ENCODE results near the gene HIP1R.
"Not testable (repeated sequence)": the region's sequence is repeated elsewhere in the genome, so short reads cannot be mapped to it uniquely, and the experiment has no call there.

Gene HIP1R

GRCh38 chr12:122888232-122888752 lies 53.0 kb downstream of the HIP1R start:
- Histone ChIP-seq H3K36me3 (ENCODE audit: control insufficient read depth, insufficient read depth, low read length) (no peaks in the 10 kb centered on the region), H3K4me1 (peaks cover 30% of the 10 kb centered on the region), H3K27me3 (ENCODE audit: control insufficient read depth, insufficient read depth, low read length) (no peaks in the 10 kb centered on the region), H3K79me2 (peaks cover 47% of the 10 kb centered on the region), H2AFZ (peak overlapping the region; percentile 24), H3K9ac (no peak overlapping the region), H3K27ac (peak overlapping the region; percentile 97), H3K9me3 (ENCODE audit: control insufficient read depth, low read length) (no peaks in the 10 kb centered on the region), H3K4me2 (ENCODE audit: low read length) (peak overlapping the region; percentile 64), H3K4me3 (ENCODE audit: low read depth, low read length) (peak overlapping the region; percentile 38)
- no peak for TF ChIP-seq CTCF (IDR thresholded peaks at IDR 0.05)

- H3K4me2 ChIP-seq (ENCODE audit: low read length), result no peak overlapping the region
- H3K9me3 ChIP-seq (ENCODE audit: control insufficient read depth, low read length), result no peaks in the 10 kb centered on the region
- H3K27ac ChIP-seq, result peak overlapping the region; percentile 6
- H2AFZ ChIP-seq, result no peak overlapping the region
- no peak for TF ChIP-seq CTCF (IDR thresholded peaks at IDR 0.05)
- no peak overlapping the region for H3K4me3 ChIP-seq (ENCODE audit: low read depth, low read length)
- H3K4me1 ChIP-seq, result peaks cover 45% of the 10 kb centered on the region
- H3K27me3 ChIP-seq (ENCODE audit: control insufficient read depth, insufficient read depth, low read length), result no peaks in the 10 kb centered on the region
- H3K9ac ChIP-seq, result no peak overlapping the region
- no peaks in the 10 kb centered on the region for H3K36me3 ChIP-seq (ENCODE audit: control insufficient read depth, insufficient read depth, low read length)
- H3K79me2 ChIP-seq, result peaks cover 41% of the 10 kb centered on the region
These were observed 54.7 kb downstream of the HIP1R start for GRCh38 chr12:122889761-122890520.

- Histone ChIP-seq H3K27me3 (ENCODE audit: control insufficient read depth, insufficient read depth, low read length) (no peaks in the 10 kb centered on the region), H3K9me3 (ENCODE audit: control insufficient read depth, low read length) (no peaks in the 10 kb centered on the region), H3K79me2 (peaks cover 43% of the 10 kb centered on the region), H3K9ac (no peak overlapping the region), H3K4me1 (peaks cover 49% of the 10 kb centered on the region), H3K4me2 (ENCODE audit: low read length) (peak overlapping the region; percentile 39), H3K4me3 (ENCODE audit: low read depth, low read length) (peak overlapping the region; percentile 6), H3K27ac (peak overlapping the region; percentile 78), H3K36me3 (ENCODE audit: control insufficient read depth, insufficient read depth, low read length) (no peaks in the 10 kb centered on the region), H2AFZ (peak overlapping the region; percentile 8)
- TF ChIP-seq CTCF (IDR thresholded peaks at IDR 0.05), result no peak
These were observed 56.6 kb downstream of the HIP1R start for GRCh38 chr12:122891661-122892525.

GRCh38 chr12:122892724-122893123 lies 57.5 kb downstream of the HIP1R start:
- Histone ChIP-seq H3K79me2 (peaks cover 35% of the 10 kb centered on the region), H3K27ac (peak overlapping the region; percentile 78), H3K4me1 (peaks cover 46% of the 10 kb centered on the region)
- not testable (repeated sequence) for H3K36me3 ChIP-seq (ENCODE audit: control insufficient read depth, insufficient read depth, low read length); H2AFZ ChIP-seq; H3K27me3 ChIP-seq (ENCODE audit: control insufficient read depth, insufficient read depth, low read length); H3K4me3 ChIP-seq (ENCODE audit: low read depth, low read length); H3K4me2 ChIP-seq (ENCODE audit: low read length); H3K9me3 ChIP-seq (ENCODE audit: control insufficient read depth, low read length); H3K9ac ChIP-seq

Data from parathyroid adenoma (tissue), 2 donors.